Measurements from ENCODE around the gene TMEM181.

DNA sequence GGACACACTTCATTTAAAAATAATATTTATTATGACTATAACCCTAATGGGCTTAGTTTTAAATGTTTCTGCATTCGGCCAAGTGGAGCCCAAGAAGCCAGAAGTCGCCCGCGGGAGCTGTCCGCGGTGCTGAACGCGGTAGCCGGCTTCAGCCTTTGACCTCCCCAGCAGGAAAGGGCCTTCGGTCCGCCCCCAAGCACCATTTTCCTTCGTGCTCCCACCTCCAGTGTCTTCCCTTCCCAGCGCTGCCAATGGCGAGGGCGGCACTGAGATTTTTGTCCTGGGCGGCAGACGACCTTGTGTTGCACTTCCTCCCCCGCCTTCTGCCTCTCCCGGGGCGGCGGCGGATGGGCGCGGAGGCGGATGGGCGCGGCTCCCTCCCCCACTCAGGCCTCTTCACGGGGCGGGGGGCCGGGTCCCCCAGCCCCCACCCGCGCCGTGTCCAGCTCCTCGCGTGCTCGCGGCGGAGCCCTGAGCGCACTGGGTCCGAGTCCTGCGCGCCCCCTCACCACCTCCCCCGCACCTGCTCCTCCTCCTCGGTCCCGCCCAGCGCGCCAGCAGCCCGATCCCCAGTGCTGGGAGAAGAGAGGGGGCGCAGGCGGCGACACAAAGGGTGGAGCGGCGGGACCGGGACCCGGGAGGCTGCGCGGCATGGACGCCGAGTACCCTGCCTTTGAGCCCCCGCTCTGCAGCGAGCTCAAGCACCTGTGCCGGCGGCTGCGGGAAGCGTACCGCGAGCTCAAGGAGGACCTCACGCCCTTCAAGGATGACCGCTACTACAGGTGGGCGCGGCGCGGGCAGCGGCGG lies 23.6 kb upstream of the TMEM181 start:
- no peak for TF ChIP-seq EZH2phosphoT487 (IDR thresholded peaks at IDR 0.05; ENCODE audit: low read depth, severe bottlenecking, unreplicated experiment)
- TF ChIP-seq, protein P1, sequence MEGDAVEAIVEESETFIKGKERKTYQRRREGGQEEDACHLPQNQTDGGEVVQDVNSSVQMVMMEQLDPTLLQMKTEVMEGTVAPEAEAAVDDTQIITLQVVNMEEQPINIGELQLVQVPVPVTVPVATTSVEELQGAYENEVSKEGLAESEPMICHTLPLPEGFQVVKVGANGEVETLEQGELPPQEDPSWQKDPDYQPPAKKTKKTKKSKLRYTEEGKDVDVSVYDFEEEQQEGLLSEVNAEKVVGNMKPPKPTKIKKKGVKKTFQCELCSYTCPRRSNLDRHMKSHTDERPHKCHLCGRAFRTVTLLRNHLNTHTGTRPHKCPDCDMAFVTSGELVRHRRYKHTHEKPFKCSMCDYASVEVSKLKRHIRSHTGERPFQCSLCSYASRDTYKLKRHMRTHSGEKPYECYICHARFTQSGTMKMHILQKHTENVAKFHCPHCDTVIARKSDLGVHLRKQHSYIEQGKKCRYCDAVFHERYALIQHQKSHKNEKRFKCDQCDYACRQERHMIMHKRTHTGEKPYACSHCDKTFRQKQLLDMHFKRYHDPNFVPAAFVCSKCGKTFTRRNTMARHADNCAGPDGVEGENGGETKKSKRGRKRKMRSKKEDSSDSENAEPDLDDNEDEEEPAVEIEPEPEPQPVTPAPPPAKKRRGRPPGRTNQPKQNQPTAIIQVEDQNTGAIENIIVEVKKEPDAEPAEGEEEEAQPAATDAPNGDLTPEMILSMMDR (IDR thresholded peaks at IDR 0.05; ENCODE audit: poor library complexity) = no peak
- TF ChIP-seq EZH2 (IDR thresholded peaks at IDR 0.05; ENCODE audit: borderline replicate concordance) = no peak
